Neural cell (in vitro differentiated cells): ENCODE data around the gene DNM2. TPM values are rescaled to one million over a fixed set of nuclear protein-coding genes. Genes with fewer than 3 reads are reported as not detected.

Experiments
- H2AFZ ChIP-seq: fragments of 200-600, 300-800 bp; sonication (generic), shearing (Covaris generic); 2 replicates; pipeline ENCODE4 v1.6.0; 2014; ENCODE audit warnings: low read depth, mild to moderate bottlenecking, antibody characterized with exemption, low read length, moderate library complexity
- H3F3A ChIP-seq: fragments of 200-600 bp; shearing (Covaris generic); 2 replicates; pipeline ENCODE4 v1.6.1; 2016; ENCODE audit warnings: mild to moderate bottlenecking, moderate library complexity, mixed read lengths, antibody characterized with exemption, low read length; ENCODE audit not compliant: insufficient read depth, poor library complexity, severe bottlenecking
- H3K27ac ChIP-seq: fragments of 200-600, 300-800 bp; sonication (generic), shearing (Covaris generic); 2 replicates; pipeline ENCODE4 v1.5.1; 2014; ENCODE audit warnings: mild to moderate bottlenecking, low read length, moderate library complexity
- H3K27me3 ChIP-seq: fragments of 300-800, 200-600 bp; sonication (generic), shearing (Covaris generic); 2 replicates; pipeline ENCODE4 v1.6.0; 2014; ENCODE audit warnings: mild to moderate bottlenecking, low read depth, low read length, moderate library complexity; ENCODE audit not compliant: insufficient read depth
- H3K36me3 ChIP-seq: fragments of 300-800, 200-600 bp; sonication (generic), shearing (Covaris generic); 2 replicates; pipeline ENCODE4 v1.5.1; 2014; ENCODE audit warnings: mild to moderate bottlenecking, antibody characterized with exemption, low read length, moderate library complexity; ENCODE audit not compliant: insufficient read depth
- H3K4me2 ChIP-seq: fragments of 300-800, 200-600 bp; sonication (generic), shearing (Covaris generic); 2 replicates; pipeline ENCODE4 v1.6.0; 2014; ENCODE audit warnings: mild to moderate bottlenecking, low read length
- H3K4me3 ChIP-seq: fragments of 300-800, 200-600 bp; sonication (generic), shearing (Covaris generic); 2 replicates; pipeline ENCODE4 v1.5.1; 2014; ENCODE audit warnings: mild to moderate bottlenecking, low read length, moderate library complexity
- H3K79me2 ChIP-seq: fragments of 200-600 bp; shearing (Covaris generic); replicated peaks from 2 replicates; pipeline ENCODE4 v1.6.0; 2014; ENCODE audit warnings: mild to moderate bottlenecking, low read length, moderate library complexity; ENCODE audit not compliant: insufficient read depth
- H3K9ac ChIP-seq: fragments of 300-800, 200-600 bp; sonication (generic), shearing (Covaris generic); 2 replicates; pipeline ENCODE4 v1.6.1; 2016; ENCODE audit warnings: mild to moderate bottlenecking, low read length, mixed read lengths
- H3K9me2 ChIP-seq: fragments of 200-600 bp; shearing (Covaris generic); 2 replicates; pipeline ENCODE4 v1.6.1; 2016; ENCODE audit warnings: mild to moderate bottlenecking, low read length, mixed read lengths; ENCODE audit not compliant: insufficient read depth
- H3K9me3 ChIP-seq: fragments of 200-600, 300-800 bp; sonication (generic), shearing (Covaris generic); 2 replicates; pipeline ENCODE4 v1.6.1; 2016; ENCODE audit warnings: mild to moderate bottlenecking, mixed run types, low read length, moderate library complexity, mixed read lengths
- H4K20me1 ChIP-seq: fragments of 200-600 bp; shearing (Covaris generic); 2 replicates; pipeline ENCODE4 v1.6.1; 2016; ENCODE audit warnings: mild to moderate bottlenecking, mixed run types; ENCODE audit not compliant: insufficient read depth
- CTCF ChIP-seq: fragments of 450-650 bp; IDR thresholded peaks from 2 replicates; pipeline ENCODE4 v1.5.1; 2014; ENCODE audit warnings: antibody characterized with exemption, mild to moderate bottlenecking, moderate library complexity; ENCODE audit not compliant: poor library complexity, severe bottlenecking
- EP300 ChIP-seq: fragments of 450-650 bp; conservative IDR thresholded peaks from 2 replicates; pipeline ENCODE4 v1.6.1; 2014; ENCODE audit warnings: antibody characterized with exemption, mild to moderate bottlenecking, moderate library complexity; ENCODE audit not compliant: poor library complexity, severe bottlenecking
- EZH2 ChIP-seq: fragments of 200-600, 300-800 bp; shearing (Covaris generic), sonication (generic); IDR thresholded peaks from 2 replicates; pipeline ENCODE4 v1.6.1; 2014; ENCODE audit warnings: antibody characterized with exemption, low read length, borderline replicate concordance, mild to moderate bottlenecking; ENCODE audit not compliant: insufficient read depth, poor library complexity, severe bottlenecking
- MXI1 ChIP-seq: fragments of 450-650 bp; conservative IDR thresholded peaks from 2 replicates; pipeline ENCODE4 v1.6.1; 2014; ENCODE audit warnings: antibody characterized with exemption, mild to moderate bottlenecking; ENCODE audit not compliant: poor library complexity, severe bottlenecking
- POLR2AphosphoS5 ChIP-seq: IDR thresholded peaks from 2 replicates; pipeline ENCODE4 v1.6.1; 2012
- RAD21 ChIP-seq: fragments of 450-650 bp; conservative IDR thresholded peaks from 2 replicates; pipeline ENCODE4 v1.6.1; 2014; ENCODE audit warnings: antibody characterized with exemption, mild to moderate bottlenecking, moderate library complexity
- REST ChIP-seq: IDR thresholded peaks from 2 replicates; pipeline ENCODE4 v1.6.1; 2012; ENCODE audit warnings: borderline replicate concordance
- SMC3 ChIP-seq: fragments of 450-650 bp; conservative IDR thresholded peaks from 2 replicates; pipeline ENCODE4 v1.6.1; 2014; ENCODE audit warnings: antibody characterized with exemption, mild to moderate bottlenecking, moderate library complexity; ENCODE audit not compliant: poor library complexity
- TAF1 ChIP-seq: IDR thresholded peaks from 2 replicates; pipeline ENCODE4 v1.6.1; 2012; ENCODE audit warnings: low read depth
- polyA plus RNA-seq: library from polyadenylated mRNA; depleted of rRNA; stranded (reverse); fragments of >200 nt; gene quantifications from 2 replicates; pipeline ENCODE4 v1.2.3, GENCODE V29; 2014

DNM2 gene
- polyA plus RNA-seq, 1 donor from 2014 or later: 31.4 TPM

GRCh38 chr19:10773969-10774368, 56.1 kb downstream of the DNM2 start:
- no peaks in the 10 kb centered on the region for H4K20me1 ChIP-seq
- no peak overlapping the region for H3K4me2 ChIP-seq
- TF ChIP-seq TAF1 (no peak), POLR2AphosphoS5 (no peak), MXI1 (no peak)
- H3K27me3 ChIP-seq: no peaks in the 10 kb centered on the region
- no peaks in the 10 kb centered on the region for H3K79me2 ChIP-seq
- no peaks in the 10 kb centered on the region for H3K36me3 ChIP-seq
- H3K27ac ChIP-seq: no peak overlapping the region
- H3K9ac ChIP-seq: no peak overlapping the region
- no peaks in the 10 kb centered on the region for H3K9me2 ChIP-seq
- no peaks in the 10 kb centered on the region for H3K9me3 ChIP-seq
- no peak overlapping the region for H3K4me3 ChIP-seq
- no peak overlapping the region for H2AFZ ChIP-seq
- no peaks in the 10 kb centered on the region for H3F3A ChIP-seq

- no peak overlapping the region for H2AFZ ChIP-seq
- H3K9me2 ChIP-seq: no peaks in the 10 kb centered on the region
- H3F3A ChIP-seq: no peaks in the 10 kb centered on the region
- H3K27ac ChIP-seq: no peak overlapping the region
- H3K4me3 ChIP-seq: no peak overlapping the region
- H3K27me3 ChIP-seq: no peaks in the 10 kb centered on the region
- no peaks in the 10 kb centered on the region for H3K9me3 ChIP-seq
- no peaks in the 10 kb centered on the region for H3K36me3 ChIP-seq
- no peak overlapping the region for H3K4me2 ChIP-seq
- TF ChIP-seq CTCF: no peak
- no peak for TF ChIP-seq EP300
- no peak for TF ChIP-seq RAD21
- no peak for TF ChIP-seq EZH2
- TF ChIP-seq REST: no peak
- no peak for TF ChIP-seq POLR2AphosphoS5
- no peak for TF ChIP-seq TAF1
- no peak for TF ChIP-seq MXI1
- TF ChIP-seq SMC3: no peak
- H4K20me1 ChIP-seq: no peaks in the 10 kb centered on the region
- H3K9ac ChIP-seq: no peak overlapping the region
- no peaks in the 10 kb centered on the region for H3K79me2 ChIP-seq
These were observed 57.0 kb downstream of the DNM2 start for GRCh38 chr19:10774893-10775292.
